ENCODE data around the gene IGSF21.

Gene IGSF21

GRCh38 chr1:18385239-18385790 is 277.7 kb downstream of the IGSF21 start:
- H3K27ac ChIP-seq (ENCODE audit: low read depth, low read length): no peak overlapping the region
- H3K4me3 ChIP-seq (ENCODE audit: low read depth in 1 of 2, low read length in 2 of 2): no peak overlapping the region
- H3K27me3 ChIP-seq (ENCODE audit: control insufficient read depth in 1 of 2, insufficient read depth in 2 of 2, low read length in 2 of 2): peaks cover 0 to 7% of the 10 kb centered on the region in 2 donors
- H3K9me3 ChIP-seq (ENCODE audit: low read length): no peaks in the 10 kb centered on the region
- no peaks in the 10 kb centered on the region for H3K4me1 ChIP-seq (ENCODE audit: insufficient read depth, low read length)
- no peaks in the 10 kb centered on the region for H3K36me3 ChIP-seq (ENCODE audit: insufficient read depth, low read length)
- no peak overlapping the region for H3K9ac ChIP-seq (ENCODE audit: low read length)

- Histone ChIP-seq H3K27me3 (ENCODE audit: control insufficient read depth in 1 of 2, insufficient read depth in 2 of 2, low read length in 2 of 2) (peaks cover 0 to 7% of the 10 kb centered on the region in 2 donors), H3K4me3 (ENCODE audit: low read depth in 1 of 2, low read length in 2 of 2) (no peak overlapping the region), H3K9ac (ENCODE audit: low read length) (no peak overlapping the region), H3K9me3 (ENCODE audit: low read length) (no peaks in the 10 kb centered on the region), H3K4me1 (ENCODE audit: insufficient read depth, low read length) (no peaks in the 10 kb centered on the region), H3K36me3 (ENCODE audit: insufficient read depth, low read length) (no peaks in the 10 kb centered on the region), H3K27ac (ENCODE audit: low read depth, low read length) (no peak overlapping the region)
These were observed 279.0 kb downstream of the IGSF21 start for GRCh38 chr1:18386591-18386990.

DNA sequence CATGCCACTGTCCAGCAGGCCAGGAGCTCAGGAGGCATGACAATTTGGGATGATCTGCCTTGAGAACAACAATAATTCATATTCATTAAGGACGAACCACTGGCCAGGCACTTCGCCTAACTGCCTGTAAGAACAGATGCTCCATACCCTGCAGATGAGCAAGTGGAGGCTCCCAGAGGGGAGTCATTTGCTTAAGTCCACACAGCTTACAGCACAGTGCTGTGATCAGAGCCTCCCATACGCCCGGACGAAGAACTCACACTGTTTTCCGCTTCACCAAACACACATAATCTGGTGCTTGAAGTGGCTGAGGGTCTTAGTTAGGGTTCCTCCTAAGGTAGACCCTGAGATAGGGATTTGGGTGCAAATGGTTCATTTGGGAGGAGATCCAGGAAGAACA is 279.7 kb downstream of the IGSF21 start:
- H3K4me1 ChIP-seq (ENCODE audit: insufficient read depth, low read length): no peaks in the 10 kb centered on the region
- no peak overlapping the region for H3K9ac ChIP-seq (ENCODE audit: low read length)
- no peaks in the 10 kb centered on the region for H3K9me3 ChIP-seq (ENCODE audit: low read length)
- H3K36me3 ChIP-seq (ENCODE audit: insufficient read depth, low read length): no peaks in the 10 kb centered on the region
- no peak overlapping the region for H3K27ac ChIP-seq (ENCODE audit: low read depth, low read length)
- peaks cover 0 to 7% of the 10 kb centered on the region in 2 donors for H3K27me3 ChIP-seq (ENCODE audit: control insufficient read depth in 1 of 2, insufficient read depth in 2 of 2, low read length in 2 of 2)
- no peak overlapping the region for H3K4me3 ChIP-seq (ENCODE audit: low read depth in 1 of 2, low read length in 2 of 2)

DNA sequence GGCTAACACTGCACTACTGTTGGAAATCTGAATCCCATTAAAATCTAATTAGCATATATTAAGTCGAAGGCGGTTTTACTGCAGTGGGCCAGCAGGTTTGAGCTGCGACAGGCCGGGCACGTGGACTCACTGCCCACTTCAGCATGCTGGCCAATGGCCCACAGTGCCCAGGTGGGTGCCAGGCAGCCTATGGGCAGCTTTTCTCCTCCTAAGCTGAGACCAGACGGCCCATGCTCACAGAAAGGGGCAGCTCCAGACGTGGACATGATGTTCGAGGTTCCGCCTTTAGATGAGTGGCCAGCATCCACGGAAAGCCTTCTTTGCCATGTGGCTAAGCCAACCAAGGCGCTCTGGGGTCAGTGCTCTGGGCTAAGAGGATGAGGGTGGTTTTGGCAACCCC is 283.4 kb downstream of the IGSF21 start:
- Histone ChIP-seq H3K9ac (ENCODE audit: low read length) (no peak overlapping the region), H3K9me3 (ENCODE audit: low read length) (no peaks in the 10 kb centered on the region), H3K4me1 (ENCODE audit: insufficient read depth, low read length) (no peaks in the 10 kb centered on the region), H3K27me3 (ENCODE audit: control insufficient read depth in 1 of 2, insufficient read depth in 2 of 2, low read length in 2 of 2) (no peaks in the 10 kb centered on the region), H3K27ac (ENCODE audit: low read depth, low read length) (no peak overlapping the region), H3K36me3 (ENCODE audit: insufficient read depth, low read length) (no peaks in the 10 kb centered on the region), H3K4me3 (ENCODE audit: low read depth in 1 of 2, low read length in 2 of 2) (no peak overlapping the region)

GRCh38 chr1:18394563-18395156 is 287.1 kb downstream of the IGSF21 start:
- Histone ChIP-seq H3K9ac (ENCODE audit: low read length) (no peak overlapping the region), H3K4me3 (ENCODE audit: low read depth in 1 of 2, low read length in 2 of 2) (no peak overlapping the region), H3K27me3 (ENCODE audit: control insufficient read depth in 1 of 2, insufficient read depth in 2 of 2, low read length in 2 of 2) (no peaks in the 10 kb centered on the region), H3K27ac (ENCODE audit: low read depth, low read length) (no peak overlapping the region), H3K36me3 (ENCODE audit: insufficient read depth, low read length) (no peaks in the 10 kb centered on the region), H3K9me3 (ENCODE audit: low read length) (no peaks in the 10 kb centered on the region), H3K4me1 (ENCODE audit: insufficient read depth, low read length) (no peaks in the 10 kb centered on the region)

DNA sequence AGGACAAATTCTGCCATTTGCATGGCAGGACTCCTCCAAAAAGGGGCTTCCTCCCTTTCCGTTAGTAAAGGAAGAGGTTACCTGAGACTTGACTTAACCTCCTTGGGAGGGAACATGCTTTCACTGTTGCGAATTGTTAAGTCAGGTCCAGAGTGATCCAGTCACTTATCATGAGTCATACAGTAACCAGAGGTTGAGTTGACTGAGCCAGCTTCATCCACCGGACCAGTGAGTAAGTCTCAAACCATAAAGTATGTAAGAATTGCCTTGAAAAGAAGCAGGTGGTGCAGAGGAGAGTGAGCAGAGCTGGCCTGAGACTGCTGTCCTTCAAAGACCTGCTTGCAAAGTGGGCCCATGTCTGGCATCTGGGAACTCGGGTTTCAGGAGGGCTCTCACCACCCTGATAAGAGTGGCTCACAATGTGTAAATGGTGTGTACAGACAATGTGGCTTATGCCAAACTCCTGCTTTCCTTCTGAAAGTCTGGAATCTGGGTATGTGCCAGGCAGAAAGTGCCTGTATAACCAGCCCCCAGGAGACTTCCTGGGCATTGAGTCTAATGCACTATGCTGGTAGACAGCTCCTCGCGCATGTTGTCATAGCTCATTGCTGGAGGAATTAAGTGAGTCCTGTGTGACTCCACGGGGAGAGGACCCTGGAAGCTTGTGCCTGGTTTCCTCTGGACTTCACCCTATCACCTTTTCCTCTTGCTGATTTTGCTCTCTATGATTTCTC is 288.8 kb downstream of the IGSF21 start:
- H3K9ac ChIP-seq (ENCODE audit: low read length): no peak overlapping the region
- H3K36me3 ChIP-seq (ENCODE audit: insufficient read depth, low read length): no peaks in the 10 kb centered on the region
- no peak overlapping the region for H3K4me3 ChIP-seq (ENCODE audit: low read depth in 1 of 2, low read length in 2 of 2)
- H3K4me1 ChIP-seq (ENCODE audit: insufficient read depth, low read length): no peaks in the 10 kb centered on the region
- no peaks in the 10 kb centered on the region for H3K27me3 ChIP-seq (ENCODE audit: control insufficient read depth in 1 of 2, insufficient read depth in 2 of 2, low read length in 2 of 2)
- no peak overlapping the region for H3K27ac ChIP-seq (ENCODE audit: low read depth, low read length)
- no peaks in the 10 kb centered on the region for H3K9me3 ChIP-seq (ENCODE audit: low read length)

DNA sequence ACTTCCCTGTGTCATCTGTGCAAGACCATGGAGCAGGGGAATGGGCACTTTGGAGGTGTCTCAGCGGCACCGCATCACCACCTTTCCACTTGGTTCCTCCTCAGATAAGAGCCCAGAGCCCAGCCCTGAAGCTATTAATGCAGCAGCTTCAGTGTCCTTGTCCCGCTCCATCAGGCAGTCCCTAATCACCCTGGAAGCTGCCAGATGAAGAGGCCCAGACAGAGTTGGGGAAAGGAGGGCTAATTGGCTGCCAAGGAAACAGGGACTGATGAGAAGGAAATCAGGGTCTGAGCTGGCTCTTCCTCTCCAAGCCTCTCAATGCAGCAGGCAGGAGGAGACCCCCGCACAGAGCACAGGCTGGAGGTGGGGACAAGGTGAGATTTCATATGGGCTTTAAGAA is 290.0 kb downstream of the IGSF21 start:
- H3K36me3 ChIP-seq (ENCODE audit: insufficient read depth, low read length): no peaks in the 10 kb centered on the region
- H3K27ac ChIP-seq (ENCODE audit: low read depth, low read length): no peak overlapping the region
- H3K9me3 ChIP-seq (ENCODE audit: low read length): no peaks in the 10 kb centered on the region
- H3K4me1 ChIP-seq (ENCODE audit: insufficient read depth, low read length): no peaks in the 10 kb centered on the region
- H3K4me3 ChIP-seq (ENCODE audit: low read depth in 1 of 2, low read length in 2 of 2): no peak overlapping the region
- no peak overlapping the region for H3K9ac ChIP-seq (ENCODE audit: low read length)
- H3K27me3 ChIP-seq (ENCODE audit: control insufficient read depth in 1 of 2, insufficient read depth in 2 of 2, low read length in 2 of 2): no peaks in the 10 kb centered on the region

GRCh38 chr1:18398791-18399530 is 291.4 kb downstream of the IGSF21 start:
- Histone ChIP-seq H3K27me3 (ENCODE audit: control insufficient read depth in 1 of 2, insufficient read depth in 2 of 2, low read length in 2 of 2) (no peaks in the 10 kb centered on the region), H3K9ac (ENCODE audit: low read length) (no peak overlapping the region), H3K4me3 (ENCODE audit: low read depth in 1 of 2, low read length in 2 of 2) (no peak overlapping the region), H3K27ac (ENCODE audit: low read depth, low read length) (no peak overlapping the region), H3K36me3 (ENCODE audit: insufficient read depth, low read length) (no peaks in the 10 kb centered on the region), H3K4me1 (ENCODE audit: insufficient read depth, low read length) (no peaks in the 10 kb centered on the region), H3K9me3 (ENCODE audit: low read length) (no peaks in the 10 kb centered on the region)

GRCh38 chr1:18400347-18401102 is 292.9 kb downstream of the IGSF21 start:
- no peak overlapping the region for H3K27ac ChIP-seq (ENCODE audit: low read depth, low read length)
- peaks cover 0 to 9% of the 10 kb centered on the region in 2 donors for H3K27me3 ChIP-seq (ENCODE audit: control insufficient read depth in 1 of 2, insufficient read depth in 2 of 2, low read length in 2 of 2)
- H3K9me3 ChIP-seq (ENCODE audit: low read length): peaks cover 4% of the 10 kb centered on the region
- H3K4me1 ChIP-seq (ENCODE audit: insufficient read depth, low read length): no peaks in the 10 kb centered on the region
- H3K4me3 ChIP-seq (ENCODE audit: low read depth in 1 of 2, low read length in 2 of 2): no peak overlapping the region
- H3K9ac ChIP-seq (ENCODE audit: low read length): no peak overlapping the region
- H3K36me3 ChIP-seq (ENCODE audit: insufficient read depth, low read length): no peaks in the 10 kb centered on the region

DNA sequence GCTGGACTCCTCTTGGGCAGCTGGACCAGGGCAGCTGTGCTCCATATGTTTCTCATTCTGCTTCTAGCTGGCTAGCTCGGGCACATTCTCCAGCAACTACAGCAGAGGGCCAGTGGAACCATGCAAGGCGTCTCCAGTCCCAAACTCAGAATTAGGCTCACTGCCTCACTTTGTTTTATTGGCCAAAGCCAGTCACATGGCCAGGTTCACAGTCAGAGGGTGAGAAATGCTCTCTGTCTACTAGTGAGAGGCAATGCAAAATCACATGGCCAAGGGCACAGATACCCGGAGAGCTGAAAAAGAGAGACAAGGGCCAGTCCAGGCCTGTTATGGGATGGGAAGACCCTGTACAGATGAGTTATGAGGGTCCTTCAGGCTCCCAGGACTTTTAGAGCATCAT is 294.3 kb downstream of the IGSF21 start:
- peaks cover 4% of the 10 kb centered on the region for H3K9me3 ChIP-seq (ENCODE audit: low read length)
- no peaks in the 10 kb centered on the region for H3K4me1 ChIP-seq (ENCODE audit: insufficient read depth, low read length)
- no peak overlapping the region for H3K4me3 ChIP-seq (ENCODE audit: low read depth in 1 of 2, low read length in 2 of 2)
- H3K9ac ChIP-seq (ENCODE audit: low read length): no peak overlapping the region
- H3K27me3 ChIP-seq (ENCODE audit: control insufficient read depth in 1 of 2, insufficient read depth in 2 of 2, low read length in 2 of 2): peaks cover 0 to 9% of the 10 kb centered on the region in 2 donors
- H3K36me3 ChIP-seq (ENCODE audit: insufficient read depth, low read length): no peaks in the 10 kb centered on the region
- H3K27ac ChIP-seq (ENCODE audit: low read depth, low read length): no peak overlapping the region

DNA sequence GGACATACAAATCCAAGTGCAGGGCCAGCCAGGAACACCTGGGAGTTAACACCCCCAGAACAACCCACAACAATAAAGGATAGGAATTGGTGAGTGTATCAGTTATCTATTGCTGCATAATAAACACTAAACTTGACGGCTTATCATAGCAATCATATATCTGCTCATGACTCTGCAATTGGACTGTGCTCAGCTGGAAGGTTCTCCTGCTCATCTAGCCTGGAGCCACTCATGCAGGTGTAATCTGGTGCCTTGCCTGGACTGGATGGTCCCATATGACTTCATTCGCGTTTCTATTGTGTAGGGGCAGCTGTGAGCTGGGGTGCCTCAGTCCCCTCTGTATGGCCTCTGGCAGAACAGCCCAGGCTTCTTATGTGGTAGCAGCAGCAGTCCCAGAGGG is 296.9 kb downstream of the IGSF21 start:
- no peaks in the 10 kb centered on the region for H3K36me3 ChIP-seq (ENCODE audit: insufficient read depth, low read length)
- no peak overlapping the region for H3K27ac ChIP-seq (ENCODE audit: low read depth, low read length)
- no peak overlapping the region for H3K9ac ChIP-seq (ENCODE audit: low read length)
- peaks cover 4% of the 10 kb centered on the region for H3K9me3 ChIP-seq (ENCODE audit: low read length)
- H3K4me1 ChIP-seq (ENCODE audit: insufficient read depth, low read length): no peaks in the 10 kb centered on the region
- peaks cover 0 to 9% of the 10 kb centered on the region in 2 donors for H3K27me3 ChIP-seq (ENCODE audit: control insufficient read depth in 1 of 2, insufficient read depth in 2 of 2, low read length in 2 of 2)
- H3K4me3 ChIP-seq (ENCODE audit: low read depth in 1 of 2, low read length in 2 of 2): no peak overlapping the region

Measured in muscle layer of colon (tissue), 2 donors.